ENCODE measurements around the gene MACROD2. TPM values are rescaled to one million over a fixed set of nuclear protein-coding genes. Genes with fewer than 3 reads are reported as not detected.

The MACROD2 gene
- total and polyA plus RNA-seq, 8 donors: 0.78 to 31.3 (median 10.9) TPM; not detected in 1

DNA sequence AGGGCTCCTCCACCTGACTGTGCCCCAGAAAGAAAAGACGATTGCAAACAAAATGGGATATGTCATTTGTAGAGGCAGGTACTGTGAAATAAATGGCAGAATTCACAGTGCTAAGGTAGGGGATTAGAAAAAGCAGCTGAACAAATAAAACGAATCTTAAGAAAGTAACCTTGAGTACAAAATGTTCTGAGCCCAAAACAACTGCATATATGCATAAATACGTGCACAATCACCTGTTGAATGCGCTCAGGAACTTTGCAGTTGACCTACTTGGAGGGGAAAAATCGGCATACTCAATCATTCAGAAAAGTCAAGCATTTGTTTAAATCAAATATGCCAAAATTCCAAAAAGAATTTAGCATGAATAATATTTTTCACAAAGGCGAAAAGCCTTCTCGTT lies 1114.2 kb downstream of the MACROD2 start:
- H3K4me3 ChIP-seq: no peak overlapping the region
- no peaks in the 10 kb centered on the region for H3K36me3 ChIP-seq
- H3K27ac ChIP-seq: no peak overlapping the region
- H3K27me3 ChIP-seq: no peaks in the 10 kb centered on the region
- TF ChIP-seq POLR2A (IDR thresholded peaks at IDR 0.05): no peak
- TF ChIP-seq EP300 (IDR thresholded peaks at IDR 0.05): no peak
- no peak for TF ChIP-seq POLR2AphosphoS5 (IDR thresholded peaks at IDR 0.05)
- TF ChIP-seq, protein P1, sequence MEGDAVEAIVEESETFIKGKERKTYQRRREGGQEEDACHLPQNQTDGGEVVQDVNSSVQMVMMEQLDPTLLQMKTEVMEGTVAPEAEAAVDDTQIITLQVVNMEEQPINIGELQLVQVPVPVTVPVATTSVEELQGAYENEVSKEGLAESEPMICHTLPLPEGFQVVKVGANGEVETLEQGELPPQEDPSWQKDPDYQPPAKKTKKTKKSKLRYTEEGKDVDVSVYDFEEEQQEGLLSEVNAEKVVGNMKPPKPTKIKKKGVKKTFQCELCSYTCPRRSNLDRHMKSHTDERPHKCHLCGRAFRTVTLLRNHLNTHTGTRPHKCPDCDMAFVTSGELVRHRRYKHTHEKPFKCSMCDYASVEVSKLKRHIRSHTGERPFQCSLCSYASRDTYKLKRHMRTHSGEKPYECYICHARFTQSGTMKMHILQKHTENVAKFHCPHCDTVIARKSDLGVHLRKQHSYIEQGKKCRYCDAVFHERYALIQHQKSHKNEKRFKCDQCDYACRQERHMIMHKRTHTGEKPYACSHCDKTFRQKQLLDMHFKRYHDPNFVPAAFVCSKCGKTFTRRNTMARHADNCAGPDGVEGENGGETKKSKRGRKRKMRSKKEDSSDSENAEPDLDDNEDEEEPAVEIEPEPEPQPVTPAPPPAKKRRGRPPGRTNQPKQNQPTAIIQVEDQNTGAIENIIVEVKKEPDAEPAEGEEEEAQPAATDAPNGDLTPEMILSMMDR (IDR thresholded peaks at IDR 0.05): no peak
- 81 to 90% (median 83%) methylated on average over 7 of the region's 7 CpGs for WGBS, 5 donors
- H3K9me3 ChIP-seq: no peaks in the 10 kb centered on the region
- no peaks in the 10 kb centered on the region for H3K4me1 ChIP-seq
- DNase-seq: no peak
- intact Hi-C loops (cut with DNase I; ENCODE audit: low total_unique reads): no loop called here

DNA sequence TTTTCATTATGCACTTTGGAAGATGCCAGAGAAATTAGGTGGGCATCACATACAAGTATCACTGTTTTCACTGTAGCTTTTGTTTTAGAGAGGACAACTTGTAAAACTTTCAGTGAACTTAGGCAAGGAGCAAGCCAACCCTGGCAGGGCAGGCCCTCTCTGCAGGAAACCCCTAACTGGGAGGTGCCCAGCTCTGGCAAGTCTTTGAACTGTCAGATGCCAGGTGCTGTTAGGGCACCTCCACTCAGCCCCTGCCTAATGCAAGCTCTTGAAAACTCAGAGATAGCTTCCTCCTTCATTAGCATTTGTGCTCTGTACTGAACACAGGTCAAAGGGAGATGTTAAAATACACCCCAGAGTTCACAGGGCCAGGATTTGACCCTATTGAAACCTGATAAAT lies 1116.3 kb downstream of the MACROD2 start:
- intact Hi-C loops (cut with DNase I; ENCODE audit: low total_unique reads): no loop called here
- H3K9me3 ChIP-seq: no peaks in the 10 kb centered on the region
- TF ChIP-seq POLR2A (IDR thresholded peaks at IDR 0.05): no peak
- no peak for TF ChIP-seq EP300 (IDR thresholded peaks at IDR 0.05)
- no peak for TF ChIP-seq POLR2AphosphoS5 (IDR thresholded peaks at IDR 0.05)
- TF ChIP-seq, protein P1 (IDR thresholded peaks at IDR 0.05): no peak
- no peak overlapping the region for H3K27ac ChIP-seq
- H3K4me3 ChIP-seq: no peak overlapping the region
- no peaks in the 10 kb centered on the region for H3K36me3 ChIP-seq
- H3K27me3 ChIP-seq: no peaks in the 10 kb centered on the region
- DNase-seq: no peak
- no peaks in the 10 kb centered on the region for H3K4me1 ChIP-seq

DNA sequence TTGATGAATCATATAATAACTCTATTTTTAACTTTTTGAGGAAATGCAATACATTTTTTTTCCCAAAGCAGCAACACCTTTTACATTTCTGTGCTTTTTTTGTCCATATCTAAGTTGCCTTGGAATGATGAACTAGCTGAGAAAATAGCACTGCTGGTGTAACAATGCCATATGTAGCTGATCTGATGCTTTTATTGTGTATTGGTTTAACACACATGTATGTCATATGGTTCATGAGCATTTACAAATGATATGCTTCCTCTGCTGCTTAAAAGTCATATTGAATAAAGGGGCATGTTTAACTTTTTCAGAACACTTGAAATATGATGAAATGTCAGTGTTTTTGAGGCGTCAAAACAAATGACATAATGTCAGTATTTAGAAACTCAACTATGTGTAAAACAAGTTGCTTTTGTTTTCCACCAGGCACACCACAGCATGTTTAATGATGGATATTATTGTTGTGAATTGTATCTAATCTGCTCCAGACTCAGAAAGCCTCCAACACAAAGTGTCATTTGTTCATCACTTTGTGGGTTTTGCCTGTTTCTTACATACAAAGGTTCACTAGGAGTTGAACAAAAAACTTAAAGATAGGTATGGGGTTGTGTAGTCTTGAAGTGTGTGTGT lies 1117.9 kb downstream of the MACROD2 start:
- intact Hi-C loops (cut with DNase I; ENCODE audit: low total_unique reads): no loop called here
- WGBS, 5 donors: 92 to 98% (median 93%) methylated on average over 1 of the region's 1 CpG

DNA sequence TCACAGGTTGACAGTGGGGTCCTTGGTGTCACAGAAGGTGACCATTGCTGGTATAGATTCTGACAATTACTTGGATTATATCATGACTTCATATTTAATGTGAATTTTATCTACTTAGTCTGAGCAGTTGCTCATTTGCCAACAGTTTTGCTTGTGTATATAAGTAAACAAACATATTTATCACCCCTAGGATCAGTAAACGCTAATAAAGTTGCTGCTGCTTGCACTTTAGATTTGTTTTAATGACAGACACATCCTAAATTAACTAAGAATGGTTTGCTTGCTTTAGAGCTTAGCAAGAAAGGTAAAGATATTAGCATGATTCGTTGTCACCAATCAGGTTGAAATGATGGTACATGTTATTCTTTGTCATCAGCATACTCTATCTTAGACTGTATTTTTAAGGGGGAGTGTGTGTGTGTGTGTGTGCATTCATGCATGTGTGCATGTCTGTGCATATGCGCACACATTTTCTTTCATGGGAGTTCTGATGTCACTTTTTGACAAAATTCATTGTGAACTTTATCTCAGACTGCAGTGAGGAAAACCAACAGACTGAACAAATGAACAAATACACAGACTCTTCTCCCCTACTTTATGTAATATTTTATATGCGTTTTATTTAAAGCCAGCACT lies 1124.7 kb downstream of the MACROD2 start:
- TF ChIP-seq EP300 (IDR thresholded peaks at IDR 0.05): no peak
- TF ChIP-seq POLR2AphosphoS5 (IDR thresholded peaks at IDR 0.05): no peak
- TF ChIP-seq, protein P1 (IDR thresholded peaks at IDR 0.05): no peak
- TF ChIP-seq POLR2A (IDR thresholded peaks at IDR 0.05): no peak
- Histone ChIP-seq H3K27me3 (no peaks in the 10 kb centered on the region), H3K9me3 (no peaks in the 10 kb centered on the region), H3K27ac (no peak overlapping the region), H3K36me3 (no peaks in the 10 kb centered on the region), H3K4me3 (no peak overlapping the region), H3K4me1 (peaks cover 0 to 4% (median 0%) of the 10 kb centered on the region in 4 donors)
- DNase-seq: no peak
- 57 to 74% (median 67%) methylated on average over 4 of the region's 4 CpGs for WGBS, 5 donors
- intact Hi-C loops (cut with DNase I; ENCODE audit: low total_unique reads): no loop called here

More for the DNA sequence above, 1117.9 kb downstream of the MACROD2 start:
- Histone ChIP-seq H3K27me3 (no peaks in the 10 kb centered on the region), H3K4me1 (no peaks in the 10 kb centered on the region), H3K9me3 (no peaks in the 10 kb centered on the region), H3K27ac (no peak overlapping the region), H3K4me3 (no peak overlapping the region), H3K36me3 (no peaks in the 10 kb centered on the region)
- DNase-seq: no peak
- TF ChIP-seq POLR2AphosphoS5 (IDR thresholded peaks at IDR 0.05) (no peak), POLR2A (IDR thresholded peaks at IDR 0.05) (no peak), EP300 (IDR thresholded peaks at IDR 0.05) (no peak)
- TF ChIP-seq, protein P1 (IDR thresholded peaks at IDR 0.05): no peak
